ACC112 (cell line): Measurements from ENCODE around the gene C10orf71.

Experiments used
- H2AFZ ChIP-seq: fragments of 200-600 bp; sonication (generic); one replicate; pipeline ENCODE4 v1.6.0; 2017; ENCODE audit warnings: antibody characterized with exemption, low read length; ENCODE audit not compliant: unreplicated experiment
- H3K27ac ChIP-seq: fragments of 200-600 bp; sonication (generic); 2 replicates; pipeline ENCODE4 v1.5.1; 2014; ENCODE audit warnings: low read depth, mild to moderate bottlenecking, antibody characterized with exemption, low read length, moderate library complexity
- H3K27me3 ChIP-seq: fragments of 200-600 bp; sonication (generic); 2 replicates; pipeline ENCODE4 v1.6.1; 2014; ENCODE audit warnings: mild to moderate bottlenecking, antibody characterized with exemption, low read length, moderate library complexity, mixed read lengths; ENCODE audit not compliant: insufficient read depth
- H3K36me3 ChIP-seq: fragments of 200-600 bp; sonication (generic); 2 replicates; pipeline ENCODE4 v1.6.1; 2016; ENCODE audit warnings: mild to moderate bottlenecking, antibody characterized with exemption, low read length, moderate library complexity, mixed read lengths; ENCODE audit not compliant: insufficient read depth
- H3K4me1 ChIP-seq: fragments of 200-600 bp; sonication (generic); one replicate; pipeline ENCODE4 v1.6.1; 2016; ENCODE audit warnings: low read length, mixed read lengths; ENCODE audit not compliant: insufficient read depth, unreplicated experiment, control insufficient read depth
- H3K4me3 ChIP-seq: fragments of 200-600 bp; sonication (generic); 2 replicates; pipeline ENCODE4 v1.5.1; 2014; ENCODE audit warnings: mild to moderate bottlenecking, low read depth, low read length
- H3K79me2 ChIP-seq: fragments of 200-600 bp; sonication (generic); one replicate; pipeline ENCODE4 v1.6.0; 2016; ENCODE audit warnings: low read length; ENCODE audit not compliant: control insufficient read depth, unreplicated experiment, insufficient read depth

C10orf71 gene

GRCh38 chr10:49368256-49368655 is 69.3 kb downstream of the C10orf71 start:
- no peaks in the 10 kb centered on the region for H3K4me1 ChIP-seq
- H3K79me2 ChIP-seq = no peaks in the 10 kb centered on the region
- no peak overlapping the region for H2AFZ ChIP-seq
- H3K4me3 ChIP-seq = no peak overlapping the region
- peaks cover 31% of the 10 kb centered on the region for H3K27me3 ChIP-seq
- no peaks in the 10 kb centered on the region for H3K36me3 ChIP-seq
- no peak overlapping the region for H3K27ac ChIP-seq

DNA sequence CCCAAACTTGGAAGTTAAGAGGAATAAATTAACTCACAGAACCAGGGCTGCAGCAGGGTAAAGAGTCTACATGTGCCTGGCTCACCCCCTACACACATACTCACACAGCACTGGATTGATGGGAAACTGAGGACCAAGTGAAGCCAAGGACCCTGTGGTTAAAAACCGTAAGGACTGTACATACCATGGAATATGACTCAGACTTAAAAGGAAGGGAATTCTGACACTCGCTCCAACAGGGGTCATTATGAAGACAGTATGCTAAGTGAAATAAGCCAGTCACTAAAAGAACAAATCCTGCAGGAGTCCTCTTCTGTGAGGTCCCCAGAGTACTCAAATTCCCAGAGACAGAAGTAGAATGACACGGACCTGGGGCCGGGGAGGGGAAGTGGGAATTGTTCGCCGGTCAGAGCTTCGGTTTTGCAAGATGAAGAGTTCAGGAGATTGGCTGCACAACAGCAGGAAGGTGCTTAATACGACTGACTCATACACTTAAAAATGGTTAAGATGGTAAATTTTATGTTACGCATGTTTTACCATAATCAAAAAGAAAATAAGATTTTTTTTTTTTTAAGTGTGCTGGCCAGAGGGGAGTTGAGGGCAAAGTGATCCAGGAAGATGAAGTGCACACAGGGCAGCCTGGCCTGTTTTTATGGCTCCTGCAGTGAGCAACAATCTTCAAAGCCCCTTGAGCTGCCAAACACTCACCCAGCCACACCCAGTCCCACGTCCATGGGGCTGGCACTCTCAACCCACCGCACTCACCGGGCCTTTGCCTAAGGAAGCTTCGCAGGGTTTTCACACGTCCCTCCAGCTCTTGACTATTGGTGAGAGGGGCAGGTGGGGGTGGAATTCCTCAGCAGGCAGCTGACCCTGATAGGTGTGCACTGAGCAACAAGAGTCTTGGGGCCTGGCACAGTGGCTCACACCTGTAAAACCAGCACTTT is 70.5 kb downstream of the C10orf71 start:
- H3K79me2 ChIP-seq = no peaks in the 10 kb centered on the region
- peaks cover 31% of the 10 kb centered on the region for H3K27me3 ChIP-seq
- no peak overlapping the region for H3K4me3 ChIP-seq
- H3K36me3 ChIP-seq = no peaks in the 10 kb centered on the region
- H3K4me1 ChIP-seq = no peaks in the 10 kb centered on the region
- no peak overlapping the region for H3K27ac ChIP-seq
- no peak overlapping the region for H2AFZ ChIP-seq

DNA sequence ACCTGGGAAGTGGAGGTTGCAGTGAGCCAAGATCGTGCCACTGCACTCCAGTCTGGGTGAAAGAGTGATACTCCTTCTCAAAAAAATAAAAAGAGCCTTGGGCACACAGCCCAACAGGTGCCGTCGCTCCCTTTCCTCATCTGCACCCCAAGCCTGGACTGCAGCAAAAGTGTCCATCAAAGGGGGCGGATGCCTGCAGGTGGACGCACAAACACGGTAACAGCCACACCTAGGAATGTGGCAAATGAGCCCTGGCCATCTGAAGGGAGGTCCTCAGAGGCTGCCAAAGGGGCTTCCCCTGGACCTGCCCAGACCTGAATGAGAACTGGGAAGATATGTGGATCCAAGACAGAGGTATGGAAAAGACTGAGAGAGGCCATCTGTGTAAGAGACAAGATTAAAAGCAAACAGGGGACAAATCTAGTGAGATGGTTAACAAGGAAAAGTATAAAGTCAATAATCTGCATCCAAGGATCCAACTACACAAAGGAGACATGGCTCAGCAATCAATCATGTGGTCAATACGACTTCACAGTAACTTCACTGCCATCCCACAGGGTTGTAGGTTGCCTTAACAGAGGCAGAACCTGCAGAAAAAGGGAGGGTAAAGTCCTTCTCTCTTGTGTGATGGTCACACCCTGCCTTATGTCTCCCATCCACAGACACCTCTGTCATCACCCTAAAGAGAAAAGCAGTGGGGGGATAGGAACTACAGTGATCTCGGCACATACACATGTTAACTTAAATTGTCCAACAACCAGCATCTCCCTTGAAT is 71.5 kb downstream of the C10orf71 start:
- Histone ChIP-seq H2AFZ (no peak overlapping the region), H3K4me1 (no peaks in the 10 kb centered on the region), H3K27ac (no peak overlapping the region), H3K27me3 (peaks cover 35% of the 10 kb centered on the region), H3K4me3 (no peak overlapping the region), H3K36me3 (no peaks in the 10 kb centered on the region), H3K79me2 (no peaks in the 10 kb centered on the region)

DNA sequence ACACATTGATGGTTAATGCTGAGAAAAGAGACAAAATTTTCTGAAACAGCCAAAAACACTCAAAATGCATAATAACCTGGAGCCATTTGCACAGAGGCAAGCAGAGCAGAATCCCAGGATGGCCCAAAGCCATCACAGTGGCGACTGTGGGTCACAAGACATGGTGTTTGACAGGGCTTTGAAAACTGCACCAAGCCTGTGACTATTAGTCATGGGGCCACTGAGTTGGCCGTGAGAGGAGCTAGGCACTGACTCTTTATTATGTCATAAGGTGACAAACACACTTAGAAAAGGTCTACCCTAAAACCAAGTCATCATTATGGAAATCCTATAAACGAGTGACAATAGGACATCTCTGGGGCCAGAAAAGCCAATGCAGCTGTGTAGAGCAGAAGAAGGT is 73.0 kb downstream of the C10orf71 start:
- Histone ChIP-seq H3K27me3 (peaks cover 43% of the 10 kb centered on the region), H3K4me3 (no peak overlapping the region), H3K27ac (no peak overlapping the region), H3K36me3 (no peaks in the 10 kb centered on the region), H3K4me1 (no peaks in the 10 kb centered on the region), H3K79me2 (no peaks in the 10 kb centered on the region), H2AFZ (no peak overlapping the region)

DNA sequence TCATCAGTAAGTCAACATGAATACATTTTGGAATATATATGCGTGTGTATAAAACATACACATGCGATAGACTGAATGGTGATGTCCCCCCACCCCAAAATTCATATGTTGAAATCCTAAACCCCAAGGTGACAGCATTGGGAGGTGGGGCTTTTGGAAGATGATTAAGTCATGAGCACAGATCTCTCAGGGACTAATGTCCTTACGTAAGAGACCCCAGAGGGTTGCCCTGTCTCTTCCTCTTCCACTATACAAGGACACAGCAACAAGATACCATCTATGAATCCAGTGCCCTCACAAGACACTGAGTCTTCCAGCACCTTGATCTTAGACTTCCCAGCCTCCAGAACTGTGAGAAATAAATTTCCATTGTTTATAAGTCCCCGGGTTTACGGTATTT is 74.4 kb downstream of the C10orf71 start:
- Histone ChIP-seq H3K79me2 (no peaks in the 10 kb centered on the region), H3K27me3 (peaks cover 52% of the 10 kb centered on the region), H3K27ac (no peak overlapping the region), H3K4me1 (no peaks in the 10 kb centered on the region), H3K4me3 (no peak overlapping the region), H2AFZ (no peak overlapping the region), H3K36me3 (no peaks in the 10 kb centered on the region)

DNA sequence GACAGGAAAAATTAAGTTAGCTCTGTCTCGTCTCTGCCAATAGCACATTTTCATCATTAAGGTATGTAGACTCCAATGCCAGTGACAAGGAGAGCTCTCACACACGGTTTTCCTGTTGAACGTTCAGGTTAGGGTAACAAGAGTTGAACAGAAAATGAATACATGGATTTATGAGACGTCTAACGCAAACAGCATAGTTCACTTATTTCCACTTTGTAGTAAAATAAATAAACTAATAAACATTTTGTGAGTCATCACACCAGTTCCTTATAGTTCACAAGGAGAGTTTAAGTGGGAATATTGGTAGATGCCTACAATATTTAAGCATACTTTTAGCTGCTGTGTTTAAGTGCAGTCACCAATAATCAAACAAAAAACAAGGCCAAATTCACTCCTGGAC is 75.8 kb downstream of the C10orf71 start:
- H3K4me1 ChIP-seq = no peaks in the 10 kb centered on the region
- H3K27ac ChIP-seq = no peak overlapping the region
- no peaks in the 10 kb centered on the region for H3K79me2 ChIP-seq
- peaks cover 57% of the 10 kb centered on the region for H3K27me3 ChIP-seq
- no peaks in the 10 kb centered on the region for H3K36me3 ChIP-seq
- H3K4me3 ChIP-seq = no peak overlapping the region
- no peak overlapping the region for H2AFZ ChIP-seq

DNA sequence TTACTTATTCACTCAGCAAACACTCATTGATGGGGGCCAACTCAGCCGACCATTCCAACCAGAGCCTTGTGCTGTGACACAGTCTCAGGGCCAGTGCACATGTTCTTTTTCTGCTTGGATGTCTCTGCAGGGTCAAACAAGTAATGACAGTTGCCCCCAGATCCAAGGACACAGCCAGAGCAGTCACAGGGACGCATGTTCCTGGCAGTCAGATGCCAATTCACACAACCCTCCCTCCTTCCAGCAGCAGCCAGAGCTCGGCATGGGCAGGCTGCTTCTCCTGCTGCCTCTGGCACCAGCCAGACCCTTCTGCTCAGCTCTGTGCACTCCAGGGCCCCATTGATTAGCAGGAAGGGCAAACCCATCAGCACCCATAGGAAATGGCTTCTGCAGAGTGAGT is 76.6 kb downstream of the C10orf71 start:
- Histone ChIP-seq H2AFZ (no peak overlapping the region), H3K79me2 (no peaks in the 10 kb centered on the region), H3K4me1 (no peaks in the 10 kb centered on the region), H3K4me3 (no peak overlapping the region), H3K27me3 (peaks cover 65% of the 10 kb centered on the region), H3K27ac (no peak overlapping the region), H3K36me3 (no peaks in the 10 kb centered on the region)
